HL-60 (cell line): ENCODE results near the gene MAP7.

Source experiments
- CTCF ChIP-seq: IDR thresholded peaks from one replicate; pipeline ENCODE4 v1.5.1; 2011; ENCODE audit warnings: low read length, control low read depth, inconsistent platforms; ENCODE audit not compliant: insufficient read depth
- POLR2AphosphoS5 ChIP-seq: IDR thresholded peaks from 2 replicates; pipeline ENCODE4 v1.6.1; 2012; ENCODE audit warnings: low read depth
- SPI1 ChIP-seq: IDR thresholded peaks from 2 replicates; pipeline ENCODE4 v1.6.1; 2012; ENCODE audit warnings: low read depth, mild to moderate bottlenecking, borderline replicate concordance

DNA sequence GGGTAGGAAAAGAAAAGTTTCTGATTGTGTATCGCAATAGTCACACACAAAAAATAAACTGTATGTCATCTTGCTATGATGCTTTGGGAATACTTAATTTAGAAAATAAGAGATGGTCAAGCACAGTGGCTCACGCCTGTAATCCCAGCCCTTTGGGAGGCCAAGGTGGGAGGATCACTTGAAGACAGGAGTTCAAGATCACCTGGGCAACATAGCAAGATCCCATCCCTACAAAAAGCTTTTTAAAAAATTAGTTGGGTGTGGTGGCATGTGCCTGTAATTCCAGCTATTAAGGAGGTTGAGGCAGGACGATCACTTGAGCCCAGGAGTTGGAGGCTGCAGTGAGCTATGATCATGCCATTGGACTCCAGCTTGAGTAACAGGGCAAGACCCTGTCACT lies 27.6 kb downstream of the MAP7 start:
- no peak for TF ChIP-seq CTCF
- no peak for TF ChIP-seq SPI1
- no peak for TF ChIP-seq POLR2AphosphoS5
